ENCODE results near the gene DCHS1. TPM values are rescaled to one million over a fixed set of nuclear protein-coding genes. Genes with fewer than 3 reads are reported as not detected.

DCHS1 gene
- total RNA-seq, 1 experiment from 2014 or later, result 14.2 TPM

DNA sequence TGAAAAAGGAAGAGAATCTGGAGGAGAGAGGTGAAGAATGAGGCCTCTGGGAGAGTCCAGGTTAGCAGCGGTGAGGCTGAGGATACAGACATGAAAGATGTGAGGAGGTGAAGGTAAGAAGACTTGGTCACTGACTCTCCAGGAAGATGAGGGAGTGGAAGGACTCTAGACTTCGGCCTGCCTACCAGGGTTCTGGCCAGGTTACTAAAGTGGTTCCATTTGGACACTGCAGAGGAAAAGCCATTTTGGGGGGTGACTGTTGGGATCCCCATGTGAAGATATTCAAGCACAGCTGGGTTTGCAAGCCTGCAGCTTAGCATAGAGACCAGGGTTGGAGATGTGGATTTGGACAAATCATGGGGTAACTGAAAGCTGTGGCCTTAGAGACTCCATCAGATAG is 7.8 kb downstream of the DCHS1 start:
- no peak overlapping the region for H3K4me3 Mint-ChIP-seq
- POLR2A ChIA-PET, result interaction anchor here (0.9 kb wide), 1 partner anchor 44 kb away, joined by 3 read pairs; no protein-coding TSS in a partner anchor
- H3K27me3 Mint-ChIP-seq (ENCODE audit: low read depth), result no peaks in the 10 kb centered on the region

More for the DNA sequence above, 7.8 kb downstream of the DCHS1 start:
- Mint-ChIP-seq H3K36me3 (no peaks in the 10 kb centered on the region), H3K27ac (no peak overlapping the region), H3K4me1 (no peaks in the 10 kb centered on the region), H3K9me3 (no peaks in the 10 kb centered on the region)
- ATAC-seq (no peak), DNase-seq (ENCODE audit: low spot score) (no peak)
- CTCF ChIA-PET, result interaction anchor here (1.0 to 1.6 kb wide), 2 partner anchors 20 to 36 kb away, joined by 4 to 8 read pairs; partner anchors contain the start of gene TAF10
- TF ChIP-seq FOXJ3 (CRISPR knock-in tag; IDR thresholded peaks at IDR 0.05; ENCODE audit: borderline replicate concordance), result no peak
- no peak for TF ChIP-seq ZNF232 (CRISPR knock-in tag; IDR thresholded peaks at IDR 0.05)
- TF ChIP-seq MXD4 (CRISPR knock-in tag; IDR thresholded peaks at IDR 0.05; ENCODE audit: borderline replicate concordance), result no peak
- TF ChIP-seq, protein P1, sequence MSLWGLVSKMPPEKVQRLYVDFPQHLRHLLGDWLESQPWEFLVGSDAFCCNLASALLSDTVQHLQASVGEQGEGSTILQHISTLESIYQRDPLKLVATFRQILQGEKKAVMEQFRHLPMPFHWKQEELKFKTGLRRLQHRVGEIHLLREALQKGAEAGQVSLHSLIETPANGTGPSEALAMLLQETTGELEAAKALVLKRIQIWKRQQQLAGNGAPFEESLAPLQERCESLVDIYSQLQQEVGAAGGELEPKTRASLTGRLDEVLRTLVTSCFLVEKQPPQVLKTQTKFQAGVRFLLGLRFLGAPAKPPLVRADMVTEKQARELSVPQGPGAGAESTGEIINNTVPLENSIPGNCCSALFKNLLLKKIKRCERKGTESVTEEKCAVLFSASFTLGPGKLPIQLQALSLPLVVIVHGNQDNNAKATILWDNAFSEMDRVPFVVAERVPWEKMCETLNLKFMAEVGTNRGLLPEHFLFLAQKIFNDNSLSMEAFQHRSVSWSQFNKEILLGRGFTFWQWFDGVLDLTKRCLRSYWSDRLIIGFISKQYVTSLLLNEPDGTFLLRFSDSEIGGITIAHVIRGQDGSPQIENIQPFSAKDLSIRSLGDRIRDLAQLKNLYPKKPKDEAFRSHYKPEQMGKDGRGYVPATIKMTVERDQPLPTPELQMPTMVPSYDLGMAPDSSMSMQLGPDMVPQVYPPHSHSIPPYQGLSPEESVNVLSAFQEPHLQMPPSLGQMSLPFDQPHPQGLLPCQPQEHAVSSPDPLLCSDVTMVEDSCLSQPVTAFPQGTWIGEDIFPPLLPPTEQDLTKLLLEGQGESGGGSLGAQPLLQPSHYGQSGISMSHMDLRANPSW (CRISPR knock-in tag; conservative IDR thresholded peaks at IDR 0.05; ENCODE audit: low read depth), result no peak
- TF ChIP-seq, protein P2, sequence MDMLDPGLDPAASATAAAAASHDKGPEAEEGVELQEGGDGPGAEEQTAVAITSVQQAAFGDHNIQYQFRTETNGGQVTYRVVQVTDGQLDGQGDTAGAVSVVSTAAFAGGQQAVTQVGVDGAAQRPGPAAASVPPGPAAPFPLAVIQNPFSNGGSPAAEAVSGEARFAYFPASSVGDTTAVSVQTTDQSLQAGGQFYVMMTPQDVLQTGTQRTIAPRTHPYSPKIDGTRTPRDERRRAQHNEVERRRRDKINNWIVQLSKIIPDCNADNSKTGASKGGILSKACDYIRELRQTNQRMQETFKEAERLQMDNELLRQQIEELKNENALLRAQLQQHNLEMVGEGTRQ (CRISPR knock-in tag; IDR thresholded peaks at IDR 0.05), result no peak
- TF ChIP-seq SOX15 (CRISPR knock-in tag; IDR thresholded peaks at IDR 0.05), result no peak
- no peak for TF ChIP-seq AFF4 (CRISPR knock-in tag; IDR thresholded peaks at IDR 0.05; ENCODE audit: borderline replicate concordance)
- TF ChIP-seq ELF4 (CRISPR knock-in tag; IDR thresholded peaks at IDR 0.05; ENCODE audit: low read depth), result no peak
- TF ChIP-seq, protein P3, sequence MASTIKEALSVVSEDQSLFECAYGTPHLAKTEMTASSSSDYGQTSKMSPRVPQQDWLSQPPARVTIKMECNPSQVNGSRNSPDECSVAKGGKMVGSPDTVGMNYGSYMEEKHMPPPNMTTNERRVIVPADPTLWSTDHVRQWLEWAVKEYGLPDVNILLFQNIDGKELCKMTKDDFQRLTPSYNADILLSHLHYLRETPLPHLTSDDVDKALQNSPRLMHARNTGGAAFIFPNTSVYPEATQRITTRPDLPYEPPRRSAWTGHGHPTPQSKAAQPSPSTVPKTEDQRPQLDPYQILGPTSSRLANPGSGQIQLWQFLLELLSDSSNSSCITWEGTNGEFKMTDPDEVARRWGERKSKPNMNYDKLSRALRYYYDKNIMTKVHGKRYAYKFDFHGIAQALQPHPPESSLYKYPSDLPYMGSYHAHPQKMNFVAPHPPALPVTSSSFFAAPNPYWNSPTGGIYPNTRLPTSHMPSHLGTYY (CRISPR knock-in tag; IDR thresholded peaks at IDR 0.05), result no peak
- TF ChIP-seq ATF1 (CRISPR knock-in tag; IDR thresholded peaks at IDR 0.05), result no peak
- no peak for TF ChIP-seq TEAD1 (CRISPR knock-in tag; IDR thresholded peaks at IDR 0.05)
- TF ChIP-seq, protein P4, sequence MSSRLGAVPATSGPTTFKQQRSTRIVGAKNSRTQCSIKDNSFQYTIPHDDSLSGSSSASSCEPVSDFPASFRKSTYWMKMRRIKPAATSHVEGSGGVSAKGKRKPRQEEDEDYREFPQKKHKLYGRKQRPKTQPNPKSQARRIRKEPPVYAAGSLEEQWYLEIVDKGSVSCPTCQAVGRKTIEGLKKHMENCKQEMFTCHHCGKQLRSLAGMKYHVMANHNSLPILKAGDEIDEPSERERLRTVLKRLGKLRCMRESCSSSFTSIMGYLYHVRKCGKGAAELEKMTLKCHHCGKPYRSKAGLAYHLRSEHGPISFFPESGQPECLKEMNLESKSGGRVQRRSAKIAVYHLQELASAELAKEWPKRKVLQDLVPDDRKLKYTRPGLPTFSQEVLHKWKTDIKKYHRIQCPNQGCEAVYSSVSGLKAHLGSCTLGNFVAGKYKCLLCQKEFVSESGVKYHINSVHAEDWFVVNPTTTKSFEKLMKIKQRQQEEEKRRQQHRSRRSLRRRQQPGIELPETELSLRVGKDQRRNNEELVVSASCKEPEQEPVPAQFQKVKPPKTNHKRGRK (CRISPR knock-in tag; IDR thresholded peaks at IDR 0.05; ENCODE audit: borderline replicate concordance), result no peak
- TF ChIP-seq JAZF1 (CRISPR knock-in tag; IDR thresholded peaks at IDR 0.05), result no peak
- TF ChIP-seq CREM (CRISPR knock-in tag; IDR thresholded peaks at IDR 0.05), result no peak
- TF ChIP-seq CTCF (IDR thresholded peaks at IDR 0.05), result no peak
- TF ChIP-seq NR2C2 (CRISPR knock-in tag; IDR thresholded peaks at IDR 0.05), result no peak
- TF ChIP-seq, protein P5, sequence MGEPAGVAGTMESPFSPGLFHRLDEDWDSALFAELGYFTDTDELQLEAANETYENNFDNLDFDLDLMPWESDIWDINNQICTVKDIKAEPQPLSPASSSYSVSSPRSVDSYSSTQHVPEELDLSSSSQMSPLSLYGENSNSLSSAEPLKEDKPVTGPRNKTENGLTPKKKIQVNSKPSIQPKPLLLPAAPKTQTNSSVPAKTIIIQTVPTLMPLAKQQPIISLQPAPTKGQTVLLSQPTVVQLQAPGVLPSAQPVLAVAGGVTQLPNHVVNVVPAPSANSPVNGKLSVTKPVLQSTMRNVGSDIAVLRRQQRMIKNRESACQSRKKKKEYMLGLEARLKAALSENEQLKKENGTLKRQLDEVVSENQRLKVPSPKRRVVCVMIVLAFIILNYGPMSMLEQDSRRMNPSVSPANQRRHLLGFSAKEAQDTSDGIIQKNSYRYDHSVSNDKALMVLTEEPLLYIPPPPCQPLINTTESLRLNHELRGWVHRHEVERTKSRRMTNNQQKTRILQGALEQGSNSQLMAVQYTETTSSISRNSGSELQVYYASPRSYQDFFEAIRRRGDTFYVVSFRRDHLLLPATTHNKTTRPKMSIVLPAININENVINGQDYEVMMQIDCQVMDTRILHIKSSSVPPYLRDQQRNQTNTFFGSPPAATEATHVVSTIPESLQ (CRISPR knock-in tag; IDR thresholded peaks at IDR 0.05), result no peak
- TF ChIP-seq SP1 (CRISPR knock-in tag; conservative IDR thresholded peaks at IDR 0.05), result no peak
- no peak for TF ChIP-seq OVOL2 (CRISPR knock-in tag; IDR thresholded peaks at IDR 0.05; ENCODE audit: borderline replicate concordance)
